Fibroblast of lung (primary cell): ENCODE data around the gene TMCC1. TPM values are rescaled to one million over a fixed set of nuclear protein-coding genes. Genes with fewer than 3 reads are reported as not detected.

ENCODE experiments used
- DNase-seq, 2 donors: peaks; one replicate each; pipeline versions ENCODE4 v3.0.0 to v3.0.0-alpha.2; 2010; ENCODE audit warnings: low read depth in 2 of 2
- H2AFZ ChIP-seq: 2 replicates; pipeline ENCODE4 v1.5.1; 2012; ENCODE audit warnings: low read length, control low read depth, inconsistent platforms
- H3K27ac ChIP-seq: 2 replicates; pipeline ENCODE4 v1.5.1; 2011; ENCODE audit warnings: low read length, control low read depth; ENCODE audit not compliant: insufficient read depth
- H3K27me3 ChIP-seq: 2 replicates; pipeline ENCODE4 v1.5.1; 2011; ENCODE audit warnings: mild to moderate bottlenecking, low read length; ENCODE audit not compliant: control insufficient read depth, insufficient read depth
- H3K36me3 ChIP-seq: 2 replicates; pipeline ENCODE4 v1.5.1; 2011; ENCODE audit warnings: low read length; ENCODE audit not compliant: control insufficient read depth, insufficient read depth
- H3K4me1 ChIP-seq: 2 replicates; pipeline ENCODE4 v1.5.1; 2011; ENCODE audit warnings: low read length; ENCODE audit not compliant: control insufficient read depth, insufficient read depth; ENCODE audit errors: extremely low read depth
- H3K4me2 ChIP-seq: 2 replicates; pipeline ENCODE4 v1.5.1; 2011; ENCODE audit warnings: low read length, control low read depth; ENCODE audit not compliant: insufficient read depth; ENCODE audit errors: extremely low read depth
- H3K4me3 ChIP-seq, 4 experiments: fragments of 200-600 bp in 1 of 4; sonication (generic) in 1 of 4; replicated peaks in 1 of 4; 2 replicates each; pipeline ENCODE4 v1.5.1; 2011 to 2016; ENCODE audit warnings: low read length in 4 of 4, low read depth in 3 of 4, mild to moderate bottlenecking in 3 of 4, control low read depth in 2 of 4, inconsistent platforms in 1 of 4, mixed read lengths in 1 of 4; ENCODE audit not compliant: insufficient read depth in 1 of 4; ENCODE audit errors: control extremely low read depth in 1 of 4
- H3K79me2 ChIP-seq: 2 replicates; pipeline ENCODE4 v1.5.1; 2012; ENCODE audit warnings: mild to moderate bottlenecking, low read length, inconsistent platforms; ENCODE audit not compliant: control insufficient read depth, insufficient read depth
- H3K9ac ChIP-seq: 2 replicates; pipeline ENCODE4 v1.5.1; 2011; ENCODE audit warnings: mild to moderate bottlenecking, low read length, control low read depth; ENCODE audit not compliant: insufficient read depth
- H3K9me3 ChIP-seq: 2 replicates; pipeline ENCODE4 v1.5.1; 2012; ENCODE audit warnings: low read depth, low read length; ENCODE audit not compliant: control insufficient read depth, insufficient read depth
- H4K20me1 ChIP-seq: 2 replicates; pipeline ENCODE4 v1.5.1; 2011; ENCODE audit warnings: low read length; ENCODE audit not compliant: control insufficient read depth, insufficient read depth; ENCODE audit errors: extremely low read depth
- EZH2 ChIP-seq: IDR thresholded peaks from 2 replicates; pipeline ENCODE4 v1.5.1; 2012; ENCODE audit warnings: low read length, control low read depth, mild to moderate bottlenecking; ENCODE audit errors: missing control alignments
- polyA plus RNA-seq, 2 donors: library from polyadenylated mRNA; depleted of rRNA in 1 of 2; stranded (reverse) in 1 of 2; unstranded in 1 of 2; fragments of >200 nt; gene quantifications; 2 replicates each; pipeline ENCODE4 v1.2.1, GENCODE V29; 2011 to 2012; ENCODE audit warnings: missing spikeins in 1 of 2
- total RNA-seq: library from RNA; depleted of rRNA; stranded (reverse); fragments of >200 nt; gene quantifications from 2 replicates; pipeline ENCODE4 v1.2.1, GENCODE V29; 2014
- TF ChIP-seq, protein P1 (sequence below), 2 donors: IDR thresholded peaks in 1 of 2; conservative IDR thresholded peaks in 1 of 2; 1 replicate in 1 of 2; 2 replicates in 1 of 2; pipeline ENCODE4 v1.5.1; 2011 to 2012; ENCODE audit warnings: low read length in 2 of 2, control low read depth in 1 of 2, inconsistent platforms in 1 of 2, low read depth in 1 of 2, mild to moderate bottlenecking in 1 of 2

The TMCC1 gene
- total and polyA plus RNA-seq, 2 donors (not counting 1 experiment from before 2014, with no cell fraction given): 16.2 to 16.8 TPM

DNA sequence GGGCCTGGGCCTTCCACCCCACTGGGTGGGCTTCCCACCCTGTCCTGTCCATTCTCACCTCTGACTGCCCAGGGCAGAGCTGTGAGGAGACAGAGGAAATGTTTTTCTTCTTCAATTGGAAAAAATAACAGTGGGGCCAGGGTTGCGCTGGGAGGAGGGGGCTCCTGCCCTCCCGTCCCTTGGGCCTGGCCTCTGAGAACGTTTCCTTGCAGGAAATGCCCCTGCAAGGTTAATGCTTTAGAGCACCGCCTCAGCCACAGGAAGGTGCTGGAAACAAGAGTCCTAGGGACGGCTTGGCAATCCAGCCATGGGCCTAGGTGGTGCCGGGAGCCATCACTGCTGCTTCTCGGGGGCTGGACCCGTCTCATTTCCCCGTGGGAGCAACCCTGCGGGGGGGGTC is 283.2 kb downstream of the TMCC1 start:
- H3K4me2 ChIP-seq: no peak overlapping the region

GRCh38 chr3:129609591-129610182 is 283.8 kb downstream of the TMCC1 start:
- peak in 1 of 2 donors; percentile 89 for DNase-seq
- TF ChIP-seq EZH2: no peak
- TF ChIP-seq, protein P1, sequence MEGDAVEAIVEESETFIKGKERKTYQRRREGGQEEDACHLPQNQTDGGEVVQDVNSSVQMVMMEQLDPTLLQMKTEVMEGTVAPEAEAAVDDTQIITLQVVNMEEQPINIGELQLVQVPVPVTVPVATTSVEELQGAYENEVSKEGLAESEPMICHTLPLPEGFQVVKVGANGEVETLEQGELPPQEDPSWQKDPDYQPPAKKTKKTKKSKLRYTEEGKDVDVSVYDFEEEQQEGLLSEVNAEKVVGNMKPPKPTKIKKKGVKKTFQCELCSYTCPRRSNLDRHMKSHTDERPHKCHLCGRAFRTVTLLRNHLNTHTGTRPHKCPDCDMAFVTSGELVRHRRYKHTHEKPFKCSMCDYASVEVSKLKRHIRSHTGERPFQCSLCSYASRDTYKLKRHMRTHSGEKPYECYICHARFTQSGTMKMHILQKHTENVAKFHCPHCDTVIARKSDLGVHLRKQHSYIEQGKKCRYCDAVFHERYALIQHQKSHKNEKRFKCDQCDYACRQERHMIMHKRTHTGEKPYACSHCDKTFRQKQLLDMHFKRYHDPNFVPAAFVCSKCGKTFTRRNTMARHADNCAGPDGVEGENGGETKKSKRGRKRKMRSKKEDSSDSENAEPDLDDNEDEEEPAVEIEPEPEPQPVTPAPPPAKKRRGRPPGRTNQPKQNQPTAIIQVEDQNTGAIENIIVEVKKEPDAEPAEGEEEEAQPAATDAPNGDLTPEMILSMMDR (conservative IDR thresholded peaks at IDR 0.05 in 1 of 2, IDR thresholded peaks at IDR 0.05 in 1 of 2; ENCODE audit: low read depth in 1 of 2, low read length in 2 of 2): no peak
- H2AFZ ChIP-seq: no peak overlapping the region
- H4K20me1 ChIP-seq: no peaks in the 10 kb centered on the region
- no peaks in the 10 kb centered on the region for H3K9me3 ChIP-seq
- H3K36me3 ChIP-seq: no peaks in the 10 kb centered on the region
- H3K27me3 ChIP-seq: no peaks in the 10 kb centered on the region
- no peak overlapping the region for H3K9ac ChIP-seq
- no peak overlapping the region for H3K4me3 ChIP-seq
- peaks cover 13% of the 10 kb centered on the region for H3K4me1 ChIP-seq
- no peak overlapping the region for H3K4me2 ChIP-seq
- H3K27ac ChIP-seq: no peak overlapping the region
- H3K79me2 ChIP-seq: peaks cover 15% of the 10 kb centered on the region

More for the DNA sequence above, 283.2 kb downstream of the TMCC1 start:
- Histone ChIP-seq H3K27me3 (no peaks in the 10 kb centered on the region), H3K9me3 (no peaks in the 10 kb centered on the region), H3K27ac (no peak overlapping the region), H3K9ac (no peak overlapping the region), H4K20me1 (no peaks in the 10 kb centered on the region), H3K4me1 (peaks cover 12% of the 10 kb centered on the region), H3K36me3 (no peaks in the 10 kb centered on the region), H3K4me3 (no peak overlapping the region), H3K79me2 (peaks cover 10% of the 10 kb centered on the region), H2AFZ (no peak overlapping the region)
- TF ChIP-seq, protein P1 (conservative IDR thresholded peaks at IDR 0.05 in 1 of 2, IDR thresholded peaks at IDR 0.05 in 1 of 2; ENCODE audit: low read depth in 1 of 2, low read length in 2 of 2): no peak
- TF ChIP-seq EZH2: no peak
- no peak for DNase-seq

DNA sequence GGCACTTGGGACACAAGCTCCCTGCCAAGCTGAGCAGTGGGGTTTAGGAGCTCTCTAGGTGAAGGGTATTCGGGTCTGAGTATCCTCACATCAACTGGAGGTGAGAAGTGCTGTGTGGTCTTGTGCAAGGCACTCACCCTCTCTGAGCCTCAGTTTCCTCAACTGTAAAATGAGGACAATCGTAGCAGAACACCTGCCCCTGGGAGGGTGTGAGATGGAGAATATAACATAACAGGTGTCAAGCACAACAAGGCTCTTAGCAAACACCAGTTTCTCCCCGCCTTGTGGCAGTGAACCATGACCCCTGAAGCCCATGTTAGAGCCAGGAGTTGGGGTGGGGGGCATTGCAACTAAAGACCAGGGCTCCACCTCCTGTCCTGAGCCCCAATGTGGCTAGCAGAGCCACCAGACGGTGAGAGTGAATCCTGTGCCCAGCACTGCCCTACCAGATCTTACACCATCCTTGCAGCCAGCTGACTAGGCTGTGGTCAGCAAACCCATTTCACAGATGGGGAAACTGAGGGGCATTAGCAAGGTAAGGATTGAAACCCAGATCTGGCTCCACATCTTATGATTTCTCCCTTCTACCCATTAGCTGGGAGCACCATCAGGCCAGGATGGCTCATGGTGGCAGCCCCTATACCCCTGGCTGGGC is 284.4 kb downstream of the TMCC1 start:
- Histone ChIP-seq H3K27me3 (no peaks in the 10 kb centered on the region), H3K79me2 (peaks cover 22% of the 10 kb centered on the region), H3K36me3 (no peaks in the 10 kb centered on the region), H3K4me2 (no peak overlapping the region), H3K27ac (no peak overlapping the region), H3K9ac (no peak overlapping the region), H3K4me1 (peaks cover 18% of the 10 kb centered on the region), H2AFZ (no peak overlapping the region), H4K20me1 (no peaks in the 10 kb centered on the region), H3K4me3 (no peak overlapping the region), H3K9me3 (no peaks in the 10 kb centered on the region)
- DNase-seq: no peak
- no peak for TF ChIP-seq EZH2
- TF ChIP-seq, protein P1 (conservative IDR thresholded peaks at IDR 0.05 in 1 of 2, IDR thresholded peaks at IDR 0.05 in 1 of 2; ENCODE audit: low read depth in 1 of 2, low read length in 2 of 2): no peak
